ENCODE measurements around the gene NAA80. TPM values are rescaled to one million over a fixed set of nuclear protein-coding genes. Genes with fewer than 3 reads are reported as not detected.

The NAA80 gene
- total and polyA plus RNA-seq, 10 of the 15 experiments (the other 5 are each of a cell fraction or from before 2014, with no cell fraction given), result 0.48 to 12.7 (median 6.7) TPM

GRCh38 chr3:50278123-50278879 is 20.9 kb downstream of the NAA80 start:
- FAIRE-seq (no peak), ATAC-seq (no peak; the same call in 2 of the 3 replicates), DNase-seq (ENCODE audit: low read depth, low spot score) (no peak)
- peaks cover under 1% of the 10 kb centered on the region; the same call in 1 of the 2 replicates for H3K4me1 ChIP-seq (ENCODE audit: control insufficient read depth, insufficient read depth, low read length)
- WGBS (ENCODE audit: insufficient coverage, insufficient replicate concordance, low lambda C conversion rate, missing lambda C conversion rate), result 26% methylated on average over 4 of the region's 4 CpGs
- no peaks in the 10 kb centered on the region for H3K79me2 ChIP-seq (ENCODE audit: control insufficient read depth, insufficient read depth, low read length)
- intact Hi-C loops (cut with micrococcal nuclease; ENCODE audit: unreplicated experiment) (no loop called here), in situ Hi-C loops (cut with MboI) (no loop called here)
- no peaks in the 10 kb centered on the region for H3K9me3 ChIP-seq (replicated peaks; ENCODE audit: control insufficient read depth, insufficient read depth, low read length)
- no peak overlapping the region for H3K4me3 ChIP-seq
- RAD21 ChIA-PET (ENCODE audit: unreplicated experiment), result interaction anchor here (0.5 to 0.7 kb wide), 2 partner anchors 46 to 463 kb away, joined by 3 read pairs; no protein-coding TSS in a partner anchor
- no peaks in the 10 kb centered on the region for H4K20me1 ChIP-seq (ENCODE audit: control insufficient read depth, insufficient read depth)
- H3K27ac ChIP-seq (ENCODE audit: control insufficient read depth, insufficient read depth), result no peak overlapping the region
- CTCF ChIA-PET, result interaction anchor here (1.8 to 2.4 kb wide), 2 partner anchors 46 to 87 kb away, joined by 6 to 7 read pairs; partner anchors contain the start of gene GNAT1
- no peaks in the 10 kb centered on the region for H3K36me3 ChIP-seq (ENCODE audit: control insufficient read depth in 2 of 2, insufficient read depth in 2 of 2, low read length in 1 of 2)
- H3K9ac ChIP-seq (ENCODE audit: control insufficient read depth, insufficient read depth, low read length), result no peak overlapping the region
- no peak overlapping the region for H3K4me2 ChIP-seq (ENCODE audit: control insufficient read depth, insufficient read depth)
- BruUV-seq (replicated peaks), result no TSS peak
- no peak overlapping the region for H2AFZ ChIP-seq (ENCODE audit: control insufficient read depth, low read depth, low read length)
- POLR2A ChIA-PET, result interaction anchor here (1.1 kb wide), 1 partner anchor 18 kb away, joined by 4 read pairs; no protein-coding TSS in a partner anchor
- H3K27me3 ChIP-seq (replicated peaks in 1 of 2; ENCODE audit: control insufficient read depth in 2 of 2, insufficient read depth in 2 of 2, low read length in 1 of 2), result peaks cover 7 to 8% of the 10 kb centered on the region in 2 experiments; a peak in 3 of 4 replicates
- TF ChIP-seq FOXM1 (IDR thresholded peaks at IDR 0.05; ENCODE audit: low read depth, low read length) (no peak), ZNF24 (IDR thresholded peaks at IDR 0.05) (no peak), SREBF2 (IDR thresholded peaks at IDR 0.05; ENCODE audit: low read length) (no peak), SMAD5 (IDR thresholded peaks at IDR 0.05; ENCODE audit: low read depth) (no peak), TBL1XR1 (IDR thresholded peaks at IDR 0.05; ENCODE audit: low read depth, low read length) (no peak), TCF3 (IDR thresholded peaks at IDR 0.05; ENCODE audit: borderline replicate concordance, insufficient read depth, low read depth, low read length) (no peak), BCLAF1 (IDR thresholded peaks at IDR 0.05) (no peak), PML (IDR thresholded peaks at IDR 0.05; ENCODE audit: low read length) (no peak), RB1 (IDR thresholded peaks at IDR 0.05; ENCODE audit: borderline replicate concordance) (no peak), CBX5 (IDR thresholded peaks at IDR 0.05; ENCODE audit: low read depth) (no peak), PKNOX1 (IDR thresholded peaks at IDR 0.05) (no peak), KAT2A (conservative IDR thresholded peaks at IDR 0.05; ENCODE audit: control insufficient read depth, low read depth, low read length) (no peak), MEF2B (IDR thresholded peaks at IDR 0.05; ENCODE audit: partially characterized antibody, poor library complexity, severe bottlenecking) (no peak), SMAD1 (IDR thresholded peaks at IDR 0.05; ENCODE audit: low read depth, partially characterized antibody) (no peak), PRDM15 (CRISPR knock-in tag; IDR thresholded peaks at IDR 0.05) (no peak)
- SMC1A ChIA-PET (ENCODE audit: uncharacterized antibody, unreplicated experiment), result interaction anchor here (1.1 kb wide), 1 partner anchor 31 kb away, joined by 3 read pairs; no protein-coding TSS in a partner anchor

Data from GM12878 (cell line).